ENCODE measurements around the gene RPL4. TPM values are rescaled to one million over a fixed set of nuclear protein-coding genes. Genes with fewer than 3 reads are reported as not detected.

The RPL4 gene
- total and polyA plus RNA-seq, 9 of the 15 experiments (the other 6 are each of a cell fraction or from before 2014, with no cell fraction given), result 2,055 to 7,760 (median 5,069) TPM

- Histone ChIP-seq H3K27ac (ENCODE audit: extremely low read depth, low read depth, low read length) (no peak overlapping the region), H3K27me3 (ENCODE audit: control insufficient read depth in 2 of 2, insufficient read depth in 2 of 2, low read length in 2 of 2) (no peaks in the 10 kb centered on the region), H3K9me3 (replicated peaks; ENCODE audit: control insufficient read depth, insufficient read depth, low read depth, low read length) (no peaks in the 10 kb centered on the region), H3K4me1 (replicated peaks in 1 of 2; ENCODE audit: control insufficient read depth in 2 of 2, insufficient read depth in 2 of 2, low read length in 2 of 2) (no peaks in the 10 kb centered on the region), H3K9me1 (ENCODE audit: control insufficient read depth, insufficient read depth, low read length) (no peaks in the 10 kb centered on the region), H3K9ac (ENCODE audit: insufficient read depth in 1 of 2, low read depth in 2 of 2, low read length in 2 of 2) (no peak overlapping the region), H2AFZ (ENCODE audit: low read depth, low read length) (no peak overlapping the region), H3K4me2 (ENCODE audit: insufficient read depth, low read length) (no peak overlapping the region), H3K36me3 (ENCODE audit: control insufficient read depth, insufficient read depth, low read length) (peaks cover 77% of the 10 kb centered on the region), H3K4me3 (no peak overlapping the region), H3K79me2 (ENCODE audit: control insufficient read depth, insufficient read depth, low read length) (no peaks in the 10 kb centered on the region), H4K20me1 (replicated peaks; ENCODE audit: control insufficient read depth, insufficient read depth, low read length) (no peaks in the 10 kb centered on the region)
- WGBS (ENCODE audit: insufficient coverage, low coverage, missing lambda C conversion rate), result 72% methylated on average over 3 of the region's 3 CpGs
- FAIRE-seq (no peak), ATAC-seq (no peak), DNase-seq (ENCODE audit: extremely low read depth in 1 of 4, low spot score in 3 of 4) (no peak)
- no TSS peak for BruUV-seq (replicated peaks)
- in situ Hi-C loops (cut with MboI) (no loop called here), intact Hi-C loops (cut with micrococcal nuclease) (no loop called here)
- ChIA-PET CTCF (ENCODE audit: low intra/inter-chr PET ratio) (no interaction called here), POLR2A (interaction anchor here (0.8 to 1.1 kb wide), 2 partner anchors 17 to 85 kb away, joined by 3 read pairs; no protein-coding TSS in a partner anchor)
- TF ChIP-seq NR2C2 (CRISPR knock-in tag; IDR thresholded peaks at IDR 0.05) (no peak), NR2C2 (tag; IDR thresholded peaks at IDR 0.05) (no peak), STAT6 (CRISPR knock-in tag; IDR thresholded peaks at IDR 0.05) (no peak), TCFL5 (CRISPR knock-in tag; conservative IDR thresholded peaks at IDR 0.05) (no peak), ZNF407 (IDR thresholded peaks at IDR 0.05; ENCODE audit: low read depth) (no peak), KHSRP (IDR thresholded peaks at IDR 0.05) (no peak), EZH2 (IDR thresholded peaks at IDR 0.05; ENCODE audit: borderline replicate concordance, low read depth, low read length) (no peak), E2F4 (CRISPR knock-in tag; IDR thresholded peaks at IDR 0.05; ENCODE audit: low read depth) (no peak), RBM15 (IDR thresholded peaks at IDR 0.05; ENCODE audit: insufficient read depth, low read length) (no peak), GATA2 (CRISPR knock-in tag; IDR thresholded peaks at IDR 0.05) (no peak), PHF8 (IDR thresholded peaks at IDR 0.05; ENCODE audit: borderline replicate concordance, low read length) (no peak), ZNF707 (CRISPR knock-in tag; conservative IDR thresholded peaks at IDR 0.05) (no peak)
These were observed 19.3 kb upstream of the RPL4 start for GRCh38 chr15:66523926-66524325.
